GM12892 (cell line): ENCODE measurements around the gene SLC39A3.

Experiments
- POLR2A ChIP-seq: IDR thresholded peaks from 2 replicates; pipeline ENCODE4 v1.6.1; 2011; ENCODE audit warnings: low read depth, low read length, control low read depth
- POLR2AphosphoS5 ChIP-seq: IDR thresholded peaks from 2 replicates; pipeline ENCODE4 v1.6.1; 2011; ENCODE audit warnings: low read depth, low read length, control low read depth

DNA sequence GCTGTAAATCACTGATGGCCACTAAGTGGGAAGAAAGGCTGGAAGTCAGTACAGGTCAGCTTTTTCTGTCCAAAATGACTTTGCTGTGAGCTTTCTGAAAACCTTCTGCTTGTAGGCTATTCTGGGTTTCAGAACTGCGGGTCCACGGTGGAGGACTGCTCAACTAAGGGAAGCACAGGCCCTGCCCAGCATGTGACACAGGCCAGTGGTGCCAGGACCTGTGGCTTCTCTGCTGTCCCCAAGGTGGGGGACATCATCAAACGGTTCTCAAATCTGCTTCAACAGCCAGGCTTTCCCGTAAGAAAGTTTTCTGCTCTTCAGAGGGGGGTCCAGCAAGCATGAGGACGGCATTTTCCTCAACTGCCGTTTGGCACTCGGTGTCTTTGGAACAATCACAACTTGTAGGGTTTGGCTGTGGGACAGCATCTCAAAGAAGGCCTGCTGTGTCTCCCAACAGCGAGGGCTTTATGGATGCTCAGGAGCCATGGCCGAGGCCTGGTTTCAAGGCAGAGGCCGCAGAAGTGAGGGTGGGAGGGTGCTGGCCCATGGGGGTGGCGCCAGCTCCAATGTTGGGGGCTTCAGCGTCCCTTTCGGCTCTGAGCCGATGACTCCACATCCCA, 39.4 kb upstream of the SLC39A3 start:
- TF ChIP-seq POLR2A (no peak), POLR2AphosphoS5 (no peak)
